ENCODE results near the gene RAPGEF5.

The RAPGEF5 gene

DNA sequence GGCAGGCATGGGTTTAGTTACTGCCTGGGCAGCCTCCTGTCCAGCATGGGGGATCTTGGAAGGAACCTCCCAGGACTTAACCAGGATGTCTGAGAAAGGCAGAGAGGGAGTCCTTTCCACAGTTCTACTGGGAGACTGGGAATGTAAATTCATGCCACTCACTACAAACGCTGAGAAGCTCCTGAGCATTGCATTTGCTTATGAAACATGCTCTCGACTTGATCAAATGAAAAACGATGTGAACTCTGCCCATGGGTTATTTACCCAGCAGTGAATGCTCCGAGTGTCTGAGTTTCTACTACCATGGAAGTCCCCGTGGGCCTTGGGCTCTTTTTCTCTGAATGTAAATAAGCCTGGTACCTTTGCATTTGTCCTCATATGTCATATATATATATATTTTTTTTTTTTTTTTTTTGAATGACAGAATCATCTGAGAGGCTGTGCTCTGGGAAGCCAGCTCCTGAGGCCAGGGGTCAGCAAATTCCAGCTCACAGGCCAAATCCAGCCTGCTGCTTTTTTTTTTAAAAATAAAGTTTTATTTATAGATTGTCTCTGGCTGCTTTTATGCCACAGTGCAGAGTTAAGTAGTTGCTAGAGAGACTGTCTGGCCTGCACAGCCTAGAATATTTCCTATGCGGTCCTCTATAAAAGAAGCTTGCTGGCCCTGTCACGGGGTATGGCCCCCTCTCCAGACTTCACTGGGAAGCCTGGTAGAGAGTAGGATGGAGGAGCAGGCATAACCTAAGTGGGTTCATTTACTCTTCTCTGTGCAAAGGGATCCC lies 21.4 kb upstream of the RAPGEF5 start:
- no peak for DNase-seq

DNA sequence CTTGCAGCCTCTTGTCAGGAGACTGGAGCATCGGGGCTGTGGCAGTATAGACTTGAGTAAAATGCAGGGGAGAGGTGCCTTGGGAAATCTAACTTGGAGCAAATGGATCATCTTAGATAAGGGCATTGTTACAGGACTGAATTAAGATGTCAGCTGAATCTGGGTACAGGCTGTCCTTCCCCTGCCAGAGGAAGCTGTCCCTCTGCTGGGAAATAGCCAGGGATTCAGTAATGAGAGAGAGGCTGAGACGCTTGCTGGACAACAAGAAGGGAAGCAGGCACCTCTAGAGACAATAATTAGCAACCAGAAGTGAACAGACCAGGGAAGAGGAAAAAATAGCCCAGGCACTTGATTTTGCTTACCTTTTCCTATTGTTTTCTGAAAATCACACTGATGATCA lies 20.7 kb upstream of the RAPGEF5 start:
- DNase-seq = no peak

DNA sequence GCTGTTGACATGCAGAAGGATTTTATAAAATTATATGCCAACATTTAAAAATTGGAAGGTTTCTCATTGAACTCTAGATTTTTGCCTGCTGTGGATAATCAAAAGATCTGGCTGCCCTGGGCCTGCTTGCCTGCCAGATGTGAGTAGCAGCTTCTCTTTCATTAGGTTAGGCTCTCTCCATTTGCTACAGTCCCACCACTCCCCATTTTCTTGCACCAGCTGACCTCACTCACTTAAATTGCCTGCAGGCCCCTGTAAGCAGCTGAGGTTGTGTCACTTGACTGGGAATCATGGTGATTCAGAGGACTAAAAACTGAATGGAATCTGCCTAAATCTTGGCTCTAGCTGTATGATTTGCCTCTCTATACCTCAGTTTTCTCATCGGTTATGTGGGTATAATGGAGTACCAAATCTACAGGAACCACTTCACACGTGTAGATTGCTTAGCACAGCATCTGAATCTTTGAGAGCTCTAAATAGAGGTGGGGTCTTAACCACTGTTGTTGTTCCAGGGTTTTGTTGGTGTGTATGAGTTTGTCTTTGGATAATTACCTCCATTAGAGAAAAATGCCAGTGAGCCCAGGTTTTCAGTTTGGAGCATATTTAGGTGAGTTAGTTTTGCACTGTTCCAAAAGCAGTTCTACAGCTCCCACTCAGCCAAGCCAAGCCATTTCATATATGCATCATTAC lies 18.6 kb upstream of the RAPGEF5 start:
- DNase-seq = no peak

DNA sequence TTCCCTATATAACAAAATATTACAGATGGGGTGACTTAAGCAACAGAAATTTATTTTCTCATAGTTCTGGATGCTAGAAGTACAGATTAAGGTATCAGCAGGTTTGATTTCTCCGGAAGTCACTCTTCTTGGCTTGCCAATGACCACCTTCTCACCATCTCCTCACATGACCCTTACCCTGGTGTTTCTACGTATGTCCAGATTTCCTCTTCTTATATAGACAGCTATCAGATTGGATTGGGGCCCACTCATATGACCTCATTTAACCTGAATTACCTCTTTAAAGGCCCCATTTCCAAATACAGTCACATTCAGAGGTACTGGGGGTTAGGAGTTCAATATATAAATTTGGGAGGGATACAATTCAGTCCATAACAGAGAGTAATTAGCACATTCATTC lies 17.0 kb upstream of the RAPGEF5 start:
- no peak for DNase-seq

DNA sequence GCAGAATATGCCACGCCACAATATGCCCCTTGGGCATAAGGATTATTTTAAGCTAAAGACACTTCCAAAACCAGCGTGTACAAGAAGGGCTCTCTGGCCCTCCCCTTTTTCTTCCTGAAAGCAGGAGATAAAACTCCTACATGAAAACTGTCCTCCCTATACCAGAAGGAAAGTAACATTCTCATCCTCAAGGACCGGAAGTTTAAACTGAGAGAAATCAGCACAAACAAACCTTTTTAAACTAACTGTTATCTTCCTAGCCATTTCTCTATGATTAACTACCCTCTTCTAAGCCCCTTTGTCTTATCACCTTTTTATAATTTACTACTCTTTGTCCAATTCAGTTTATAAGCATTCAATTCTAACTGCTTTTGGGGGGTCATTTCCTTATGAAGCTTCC lies 16.4 kb upstream of the RAPGEF5 start:
- DNase-seq = no peak

DNA sequence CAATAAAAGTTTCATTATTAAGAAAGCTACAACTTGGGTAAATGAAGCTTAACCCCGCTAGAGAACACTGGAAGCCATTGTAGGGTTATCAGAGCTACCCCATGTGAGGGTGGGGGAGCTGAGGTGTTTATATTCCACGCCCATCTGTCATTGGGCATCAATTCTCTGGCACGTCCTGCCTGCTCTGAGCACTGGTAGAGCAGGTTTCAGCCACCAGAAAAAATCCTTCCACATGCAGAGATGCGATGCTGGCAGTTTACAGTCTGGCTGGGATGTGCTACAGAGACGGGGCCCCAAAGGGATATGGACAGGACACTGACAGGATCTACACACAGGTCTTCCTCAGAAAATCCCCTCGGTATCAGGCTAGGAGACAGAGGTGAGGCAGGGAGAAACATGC lies 15.9 kb upstream of the RAPGEF5 start:
- DNase-seq = no peak

DNA sequence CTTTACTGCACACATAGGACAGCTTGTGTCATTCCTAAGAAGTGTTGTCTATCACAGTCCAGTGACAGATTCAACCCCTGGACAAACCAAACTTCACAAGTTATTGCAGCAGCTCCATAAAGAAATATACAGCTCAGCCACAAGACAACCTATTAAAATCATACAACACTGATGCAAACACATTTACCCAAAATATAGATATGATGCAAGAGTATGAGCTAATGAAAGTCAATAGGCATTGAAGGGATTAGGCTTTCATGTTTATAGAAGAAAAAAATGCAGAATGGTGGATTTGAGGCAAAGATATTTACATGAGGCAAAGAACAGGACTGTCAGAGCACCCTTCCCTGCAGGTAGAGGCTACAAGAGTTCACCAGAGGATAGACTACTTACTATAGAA lies 14.9 kb upstream of the RAPGEF5 start:
- DNase-seq = no peak

DNA sequence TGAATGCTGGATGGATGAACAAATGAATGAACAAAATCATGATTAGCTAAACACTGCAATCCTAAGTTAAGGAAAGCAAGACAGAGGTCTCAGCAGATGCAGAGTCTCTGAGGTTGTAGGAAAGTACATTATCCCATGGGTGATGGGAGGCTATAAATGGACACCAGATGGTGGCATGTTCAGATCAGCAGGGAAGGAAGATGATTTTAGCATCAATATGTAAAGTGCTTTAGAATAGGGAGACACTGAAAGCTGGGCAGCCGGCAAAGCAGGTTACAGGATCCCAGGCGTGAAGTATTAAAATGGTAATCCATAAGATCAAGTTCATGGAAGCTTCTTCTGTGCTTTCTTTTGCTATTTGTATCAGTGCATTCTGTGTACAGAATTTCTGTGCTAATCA lies 7.9 kb upstream of the RAPGEF5 start:
- no peak for DNase-seq

DNA sequence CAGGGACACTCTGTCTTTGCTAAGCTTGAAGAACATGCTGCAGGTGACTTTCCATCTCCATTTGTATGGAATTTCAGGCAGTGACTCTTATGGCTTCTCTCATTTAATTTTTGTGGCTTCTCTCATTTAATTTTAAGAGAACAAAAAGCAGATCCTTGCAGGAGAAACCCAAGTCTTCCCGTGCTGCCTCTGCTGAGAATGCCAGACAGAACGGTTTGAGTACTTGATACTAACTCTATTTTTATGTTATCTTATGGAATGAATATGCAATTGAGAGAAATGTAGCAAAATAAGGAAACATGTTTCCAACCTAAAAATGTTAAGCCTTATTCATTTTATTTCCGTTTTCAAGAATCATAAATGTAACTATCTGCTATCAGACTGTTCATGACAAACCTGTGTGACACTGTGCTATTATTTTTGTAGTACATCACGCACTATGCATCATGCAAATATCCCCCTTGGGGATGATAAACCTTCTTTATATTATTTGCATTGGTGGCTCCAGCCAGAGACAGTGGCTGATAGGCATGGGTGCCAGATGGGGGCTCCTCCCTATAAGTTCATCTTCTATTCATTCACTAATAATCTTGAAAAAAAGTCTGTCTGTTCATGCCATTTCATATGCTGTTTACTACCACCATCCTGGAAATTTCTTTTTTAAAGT lies 6.9 kb upstream of the RAPGEF5 start:
- no peak for DNase-seq

DNA sequence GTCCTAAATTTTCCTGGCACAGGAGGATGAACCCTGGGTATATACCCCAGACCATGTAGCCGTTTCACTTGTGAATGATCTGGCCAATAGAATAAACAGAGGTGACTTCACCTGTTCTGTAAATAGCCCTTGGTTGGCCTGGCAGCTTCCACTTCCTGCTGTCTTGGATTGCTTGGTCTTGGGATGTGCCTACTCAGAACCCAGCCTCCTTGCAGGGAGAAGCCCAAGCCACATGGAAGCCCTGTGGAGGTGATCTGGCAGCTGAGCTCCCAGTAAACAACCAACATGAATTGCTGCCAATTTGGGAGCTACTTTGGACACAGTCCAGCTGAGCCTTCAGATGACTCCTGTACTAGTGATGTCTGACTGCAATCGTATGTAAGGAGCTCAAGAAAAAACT lies 4.8 kb upstream of the RAPGEF5 start:
- DNase-seq = peak; percentile 77

DNA sequence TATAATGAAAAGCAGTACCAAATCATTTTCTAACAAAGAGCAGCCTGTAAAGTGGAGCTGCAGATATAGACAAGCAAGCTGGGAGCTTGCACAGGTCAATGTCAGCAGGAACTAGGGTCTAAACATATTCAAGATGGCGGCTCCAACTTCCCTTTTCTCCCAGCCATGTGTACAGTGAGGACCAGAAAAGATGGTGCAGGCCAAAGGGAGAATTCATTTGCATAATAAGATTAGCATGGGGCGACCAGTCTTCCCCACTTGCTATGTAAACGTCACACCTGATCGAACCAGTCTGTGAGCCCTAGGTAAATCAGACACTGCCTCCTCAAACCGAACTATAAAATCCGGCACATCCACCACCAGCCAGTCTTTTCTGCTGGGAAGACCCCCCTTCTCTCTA lies 4.4 kb upstream of the RAPGEF5 start:
- no peak for DNase-seq

DNA sequence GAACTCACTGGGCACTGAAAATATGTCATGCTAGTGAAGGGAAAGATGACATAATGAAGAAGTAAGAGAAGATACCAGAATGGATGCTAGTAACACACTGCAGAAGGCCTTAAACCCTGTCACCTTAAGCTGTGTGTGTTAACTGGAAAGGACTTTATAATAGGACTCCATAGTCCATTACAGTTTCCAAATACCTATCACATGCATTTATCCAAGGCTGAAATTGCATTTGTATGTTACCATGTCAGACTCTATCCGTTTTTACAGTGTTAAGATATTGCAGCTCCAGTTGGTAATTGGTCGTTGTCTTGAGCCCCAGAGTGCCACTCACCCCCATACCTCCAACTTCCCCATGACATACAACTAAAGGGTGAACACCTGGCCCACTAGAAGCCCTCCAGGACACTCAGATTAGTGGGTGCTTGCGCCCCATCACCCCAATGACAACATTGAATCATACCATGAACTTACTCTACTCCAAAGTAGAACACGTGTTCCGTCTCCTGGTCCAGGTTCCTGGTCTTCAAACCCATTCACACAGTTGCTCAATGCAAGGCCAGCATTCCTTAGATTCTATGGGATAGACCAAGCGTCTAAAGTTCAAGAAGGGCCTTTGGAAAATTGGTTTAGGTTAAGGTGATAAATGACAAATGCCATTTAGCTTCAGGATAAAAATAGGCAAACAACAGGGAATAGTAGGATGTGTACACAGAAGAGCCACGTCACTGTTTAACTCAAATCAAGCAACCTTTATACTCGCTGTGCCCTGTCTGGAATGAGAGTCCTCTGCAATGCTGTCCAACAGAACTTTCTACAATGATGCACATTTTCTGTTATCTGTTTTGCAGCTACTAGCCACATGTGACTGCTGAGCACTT lies 2.1 kb upstream of the RAPGEF5 start:
- DNase-seq = no peak

DNA sequence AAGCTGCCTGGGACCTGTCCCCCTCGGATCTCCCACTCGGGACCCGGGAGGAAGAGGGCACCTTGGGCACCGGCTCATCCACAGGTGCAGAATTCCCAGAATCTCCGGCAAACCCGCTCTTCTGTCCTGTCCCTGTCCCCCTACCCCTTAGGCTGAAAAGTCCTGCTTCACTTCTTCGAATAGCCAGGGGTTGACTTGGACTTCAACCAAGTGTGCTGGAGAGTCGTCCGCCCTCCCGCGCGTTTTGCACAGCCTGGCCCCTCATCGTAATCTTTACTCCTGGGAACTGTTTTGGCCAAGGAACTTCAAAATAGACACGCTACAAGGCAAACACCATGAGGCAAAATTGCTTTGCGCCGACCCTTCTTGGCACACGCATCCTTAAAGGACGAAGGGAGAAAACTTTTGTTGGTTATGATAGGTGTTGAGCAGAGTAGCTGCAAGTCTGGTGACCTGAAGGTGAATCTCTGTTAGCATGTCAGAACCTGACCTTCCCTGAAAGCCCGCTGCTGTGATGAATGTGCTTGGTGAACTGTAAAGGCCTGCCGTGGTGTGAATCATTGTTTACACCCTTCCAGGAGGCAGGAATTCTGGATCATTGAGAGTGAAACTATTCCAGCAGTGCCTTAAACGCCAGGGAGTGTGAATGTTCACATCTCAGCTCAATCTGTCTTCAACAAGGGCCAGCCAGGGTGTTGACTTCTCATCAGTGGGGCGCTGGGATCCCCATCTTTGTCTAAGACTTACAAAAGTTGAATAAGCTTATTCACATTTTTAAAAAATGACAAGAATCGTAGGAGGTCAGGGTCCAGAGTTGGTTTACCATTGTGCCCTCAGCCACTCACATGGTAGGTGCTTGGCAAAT lies 589 bp upstream of the RAPGEF5 start:
- DNase-seq = no peak

DNA sequence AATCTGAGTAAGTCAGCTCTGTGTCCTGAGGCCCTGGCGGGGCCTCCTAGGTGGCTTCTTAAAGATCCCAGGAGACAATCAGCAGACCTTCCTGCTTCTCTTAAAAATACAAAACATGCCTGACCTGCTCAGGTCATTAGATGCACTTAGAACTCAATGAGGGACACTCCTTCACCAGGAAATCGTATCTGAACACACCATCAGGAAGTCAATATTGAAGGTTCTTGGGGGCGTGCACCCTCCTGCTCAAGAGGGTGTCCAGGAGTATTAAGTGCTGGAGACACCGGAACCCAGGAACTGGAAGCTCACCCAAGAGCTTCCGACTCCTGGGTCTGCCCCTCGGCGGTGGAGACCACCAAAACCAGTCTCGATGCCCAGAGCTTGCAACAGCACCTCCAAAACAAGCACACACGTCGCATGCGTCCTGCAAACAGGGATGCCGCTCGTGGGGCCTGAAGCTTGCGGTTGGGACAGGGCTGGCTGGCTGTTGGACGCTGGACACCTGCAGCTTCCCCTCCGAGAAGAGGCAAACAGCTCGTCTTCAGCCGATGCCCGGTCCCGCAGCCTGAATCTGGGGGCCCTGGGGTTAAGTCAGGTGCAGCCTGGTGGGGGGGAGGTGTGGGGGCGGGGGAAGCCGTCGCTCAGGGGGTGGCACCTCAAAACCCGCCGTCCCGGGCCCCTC lies 803 bp downstream of the RAPGEF5 start:
- DNase-seq = no peak

DNA sequence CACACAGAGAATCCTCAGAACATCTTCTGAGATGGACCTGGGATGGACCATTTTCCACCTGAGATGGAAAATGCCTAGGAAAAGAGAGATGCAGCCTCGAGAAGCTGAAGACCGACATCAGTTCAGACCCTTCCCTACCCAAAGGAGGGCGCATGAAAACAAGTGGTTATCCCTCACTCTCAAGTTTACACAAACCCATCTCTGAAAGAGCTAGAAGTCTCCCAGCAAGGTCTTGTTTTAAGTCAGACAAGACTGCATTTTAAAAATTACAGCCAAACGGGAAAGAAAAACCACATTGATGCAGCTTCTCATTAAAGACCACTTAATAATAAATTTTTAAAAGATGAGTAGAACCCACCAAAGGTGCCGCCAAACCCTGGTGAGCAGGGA lies 1.3 kb downstream of the RAPGEF5 start:
- DNase-seq = no peak

DNA sequence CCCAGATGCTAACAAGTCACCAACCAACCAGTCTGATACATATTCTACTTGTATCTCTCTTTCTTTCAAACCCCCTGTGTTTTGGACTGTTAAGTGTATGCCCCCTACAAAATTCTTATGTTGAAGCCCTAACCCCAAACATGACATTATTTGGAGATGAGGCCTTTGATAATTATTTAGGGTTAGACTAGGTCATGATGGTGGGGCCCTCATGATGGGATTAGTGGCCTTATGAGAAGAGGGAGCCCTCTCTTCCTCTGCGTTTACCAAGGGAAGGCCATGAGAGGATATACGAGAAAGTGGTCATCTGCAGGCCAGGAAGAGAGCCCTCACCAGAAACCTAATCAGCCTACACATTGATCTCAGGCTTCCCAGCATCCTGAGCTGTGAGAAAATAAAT lies 2.5 kb downstream of the RAPGEF5 start:
- DNase-seq = no peak

DNA sequence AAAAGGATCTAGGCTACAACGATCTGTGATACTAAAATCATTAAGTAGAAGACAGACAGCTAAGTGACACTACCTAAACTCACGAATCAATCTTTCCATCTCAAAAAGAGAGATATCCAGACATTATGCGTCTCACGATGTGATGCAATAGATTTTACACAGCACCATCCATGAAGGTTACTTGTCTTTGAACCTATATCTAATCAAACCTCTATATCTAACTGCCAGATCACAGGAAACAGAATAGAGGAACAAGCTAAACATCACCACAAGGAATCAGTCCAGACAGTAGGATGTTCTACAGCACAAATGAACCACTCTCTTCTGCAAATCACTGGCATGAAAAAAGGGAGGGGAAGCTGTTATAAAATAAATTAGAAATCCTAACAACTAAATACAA lies 4.1 kb downstream of the RAPGEF5 start:
- no peak for DNase-seq

DNA sequence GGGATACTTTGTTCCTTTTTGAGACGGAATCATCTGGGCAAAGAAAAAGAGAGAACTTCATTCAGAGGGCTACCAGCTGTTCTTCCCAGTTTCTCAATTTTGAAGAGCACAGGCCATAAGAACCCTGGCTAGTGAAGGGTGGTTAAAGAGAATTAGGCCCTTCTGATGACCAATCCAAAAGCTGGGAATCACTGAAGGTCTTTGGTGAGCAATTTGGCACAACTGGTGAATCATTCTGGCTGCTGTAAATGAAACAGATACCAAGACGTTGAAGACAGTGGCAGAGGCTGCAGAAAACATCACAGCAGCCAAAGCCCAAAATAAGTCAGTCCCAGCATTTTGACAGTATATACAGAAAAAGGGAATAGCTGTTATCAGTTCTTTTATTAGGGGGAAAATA lies 5.1 kb downstream of the RAPGEF5 start:
- DNase-seq = no peak

DNA sequence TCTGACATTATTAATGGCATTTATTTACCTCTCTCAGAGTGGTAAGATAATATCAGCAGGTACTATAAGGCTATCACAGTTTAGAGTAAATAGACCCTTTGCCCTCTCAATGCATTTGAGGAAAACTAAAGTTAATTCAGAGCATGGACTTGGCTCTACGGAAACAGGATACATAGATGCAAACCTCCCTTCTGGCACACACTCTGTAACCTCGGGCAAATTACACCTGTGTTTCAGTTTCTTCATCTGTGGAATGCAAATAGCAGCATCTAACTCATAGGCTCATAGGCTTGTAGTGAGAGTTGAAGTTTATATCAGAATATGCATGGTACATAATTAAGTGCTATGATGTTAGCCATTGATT lies 5.6 kb downstream of the RAPGEF5 start:
- DNase-seq = no peak

DNA sequence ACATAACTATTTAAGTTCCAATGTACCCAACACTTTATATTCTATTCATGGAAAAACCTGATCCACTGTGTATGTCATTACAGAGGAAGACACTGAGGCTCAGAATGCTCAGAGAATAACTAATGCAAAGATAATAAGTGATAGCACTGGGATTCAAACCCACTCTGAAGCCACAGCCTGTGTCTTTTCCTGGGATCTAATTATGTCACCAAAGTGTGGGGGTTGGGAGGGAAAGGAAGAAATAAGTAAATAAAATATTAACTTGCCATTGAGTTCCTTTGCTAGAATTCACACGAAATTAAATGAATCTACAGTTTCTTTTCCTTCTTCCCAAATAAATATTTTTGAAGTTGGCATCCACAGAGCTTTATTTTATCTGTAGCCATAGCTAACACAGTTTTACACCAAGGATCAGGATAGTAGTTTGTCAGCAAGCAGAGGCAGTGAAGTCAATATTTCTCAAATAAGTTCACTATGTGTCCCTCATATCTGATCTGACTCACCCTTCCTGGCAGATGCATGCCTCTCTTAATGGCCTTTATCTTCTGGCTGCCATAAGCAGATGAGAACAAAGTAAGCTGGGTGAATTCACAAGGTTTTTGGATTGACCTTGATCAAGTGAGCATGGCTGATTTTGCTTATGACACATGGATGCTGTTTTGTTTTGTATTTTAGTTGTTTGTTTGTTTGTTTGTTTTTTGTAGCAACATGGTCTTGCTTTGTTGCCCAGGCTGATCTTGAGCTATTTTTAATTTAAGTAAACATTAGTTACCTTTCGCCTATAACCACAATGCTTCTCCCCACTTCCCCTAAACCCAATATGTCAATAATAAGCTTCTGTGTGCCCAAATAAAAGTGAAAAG lies 6.3 kb downstream of the RAPGEF5 start:
- DNase-seq = no peak

DNA sequence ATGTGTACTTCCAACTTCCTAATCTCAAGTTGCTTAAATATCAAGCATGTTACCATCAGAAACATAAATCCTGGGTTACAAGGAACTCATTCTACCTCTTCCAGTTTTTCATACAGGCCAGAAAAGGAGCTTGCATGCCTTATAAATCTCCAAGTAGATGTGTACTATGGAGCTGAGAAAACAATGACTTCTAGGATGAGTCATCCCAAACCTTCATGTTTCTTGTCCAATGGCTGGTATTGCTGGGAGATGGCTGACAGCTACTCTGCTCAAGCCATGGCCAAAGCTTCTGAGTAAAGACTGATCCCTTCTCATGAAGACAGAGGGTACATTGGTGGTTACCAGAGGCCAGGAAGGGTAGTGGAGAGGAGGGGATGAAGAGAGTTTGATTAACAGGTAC lies 8.6 kb downstream of the RAPGEF5 start:
- no peak for DNase-seq
